ENCODE measurements around the gene RFC2.

DNA sequence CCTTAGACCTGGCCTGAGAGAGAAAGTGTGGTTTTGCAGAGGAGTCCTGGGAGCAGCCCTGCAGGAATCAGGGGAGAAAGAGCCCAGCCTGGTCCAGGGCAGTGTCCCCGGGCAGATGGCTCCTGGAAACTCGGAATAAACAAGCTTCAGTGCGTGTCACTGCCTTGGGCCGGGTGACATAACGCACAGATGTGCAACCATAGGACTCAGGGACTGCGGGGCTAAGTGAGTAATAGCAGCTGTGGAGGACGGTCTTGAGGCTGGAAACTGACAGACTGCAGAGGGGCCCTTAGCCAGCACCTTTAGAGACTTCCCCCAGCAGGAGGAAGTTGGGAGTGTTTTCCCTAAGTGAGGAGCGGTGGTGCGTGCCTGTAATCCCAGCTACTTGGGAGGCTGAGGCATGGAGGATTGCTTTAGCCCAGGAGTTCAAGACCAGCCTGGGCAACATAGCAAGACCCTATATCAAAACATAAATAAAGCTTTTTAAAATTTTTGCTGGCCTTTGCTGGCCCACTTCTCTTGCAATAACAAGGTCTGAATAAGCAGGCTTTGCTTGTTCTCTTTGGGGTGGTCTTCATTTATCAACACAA is 29.8 kb upstream of the RFC2 start:
- TF ChIP-seq, protein P1, sequence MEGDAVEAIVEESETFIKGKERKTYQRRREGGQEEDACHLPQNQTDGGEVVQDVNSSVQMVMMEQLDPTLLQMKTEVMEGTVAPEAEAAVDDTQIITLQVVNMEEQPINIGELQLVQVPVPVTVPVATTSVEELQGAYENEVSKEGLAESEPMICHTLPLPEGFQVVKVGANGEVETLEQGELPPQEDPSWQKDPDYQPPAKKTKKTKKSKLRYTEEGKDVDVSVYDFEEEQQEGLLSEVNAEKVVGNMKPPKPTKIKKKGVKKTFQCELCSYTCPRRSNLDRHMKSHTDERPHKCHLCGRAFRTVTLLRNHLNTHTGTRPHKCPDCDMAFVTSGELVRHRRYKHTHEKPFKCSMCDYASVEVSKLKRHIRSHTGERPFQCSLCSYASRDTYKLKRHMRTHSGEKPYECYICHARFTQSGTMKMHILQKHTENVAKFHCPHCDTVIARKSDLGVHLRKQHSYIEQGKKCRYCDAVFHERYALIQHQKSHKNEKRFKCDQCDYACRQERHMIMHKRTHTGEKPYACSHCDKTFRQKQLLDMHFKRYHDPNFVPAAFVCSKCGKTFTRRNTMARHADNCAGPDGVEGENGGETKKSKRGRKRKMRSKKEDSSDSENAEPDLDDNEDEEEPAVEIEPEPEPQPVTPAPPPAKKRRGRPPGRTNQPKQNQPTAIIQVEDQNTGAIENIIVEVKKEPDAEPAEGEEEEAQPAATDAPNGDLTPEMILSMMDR (IDR thresholded peaks at IDR 0.05) = no peak
- TF ChIP-seq POLR2A (IDR thresholded peaks at IDR 0.05) = no peak
